Activated T-cell treated with anti-CD3 and anti-CD28 coated beads, Interleukin-2, amount 50 U/mL, for 4 hours (primary cell): ENCODE measurements around the gene TSPAN31. TPM values are rescaled to one million over a fixed set of nuclear protein-coding genes. Genes with fewer than 3 reads are reported as not detected.
A peak's percentile ranks its signal among the peaks of the same experiment; 100 is the strongest.

Experiments used
- ATAC-seq, 2 donors: fragments of 200-7000 bp; cut with Tn5 transposase; one replicate each; pipeline ENCODE4 v1.10.0; 2021
- DNase-seq: peaks from one replicate; pipeline ENCODE4 v3.0.0-alpha.2; 2020
- H3K27me3 Mint-ChIP-seq: one replicate; pipeline ENCODE4 v1.8.0; 2021; ENCODE audit warnings: low read depth, mixed read lengths
- H3K36me3 Mint-ChIP-seq: one replicate; pipeline ENCODE4 v1.8.0; 2022; ENCODE audit warnings: mixed read lengths; ENCODE audit not compliant: insufficient read depth
- H3K4me1 Mint-ChIP-seq: one replicate; pipeline ENCODE4 v1.8.0; 2021; ENCODE audit warnings: low read depth, mixed read lengths
- H3K4me3 Mint-ChIP-seq: one replicate; pipeline ENCODE4 v1.8.0; 2021; ENCODE audit warnings: mild to moderate bottlenecking, moderate library complexity, mixed read lengths
- H3K9me3 Mint-ChIP-seq: one replicate; pipeline ENCODE4 v1.8.0; 2021; ENCODE audit warnings: mixed read lengths
- total RNA-seq, 3 donors: library from RNA; stranded (reverse); gene quantifications; one replicate each; pipeline ENCODE4 v1.2.1, GENCODE V29; 2021

Gene TSPAN31
- total RNA-seq, 3 donors from 2014 or later = 11.5 to 14.9 (median 14.0) TPM

DNA sequence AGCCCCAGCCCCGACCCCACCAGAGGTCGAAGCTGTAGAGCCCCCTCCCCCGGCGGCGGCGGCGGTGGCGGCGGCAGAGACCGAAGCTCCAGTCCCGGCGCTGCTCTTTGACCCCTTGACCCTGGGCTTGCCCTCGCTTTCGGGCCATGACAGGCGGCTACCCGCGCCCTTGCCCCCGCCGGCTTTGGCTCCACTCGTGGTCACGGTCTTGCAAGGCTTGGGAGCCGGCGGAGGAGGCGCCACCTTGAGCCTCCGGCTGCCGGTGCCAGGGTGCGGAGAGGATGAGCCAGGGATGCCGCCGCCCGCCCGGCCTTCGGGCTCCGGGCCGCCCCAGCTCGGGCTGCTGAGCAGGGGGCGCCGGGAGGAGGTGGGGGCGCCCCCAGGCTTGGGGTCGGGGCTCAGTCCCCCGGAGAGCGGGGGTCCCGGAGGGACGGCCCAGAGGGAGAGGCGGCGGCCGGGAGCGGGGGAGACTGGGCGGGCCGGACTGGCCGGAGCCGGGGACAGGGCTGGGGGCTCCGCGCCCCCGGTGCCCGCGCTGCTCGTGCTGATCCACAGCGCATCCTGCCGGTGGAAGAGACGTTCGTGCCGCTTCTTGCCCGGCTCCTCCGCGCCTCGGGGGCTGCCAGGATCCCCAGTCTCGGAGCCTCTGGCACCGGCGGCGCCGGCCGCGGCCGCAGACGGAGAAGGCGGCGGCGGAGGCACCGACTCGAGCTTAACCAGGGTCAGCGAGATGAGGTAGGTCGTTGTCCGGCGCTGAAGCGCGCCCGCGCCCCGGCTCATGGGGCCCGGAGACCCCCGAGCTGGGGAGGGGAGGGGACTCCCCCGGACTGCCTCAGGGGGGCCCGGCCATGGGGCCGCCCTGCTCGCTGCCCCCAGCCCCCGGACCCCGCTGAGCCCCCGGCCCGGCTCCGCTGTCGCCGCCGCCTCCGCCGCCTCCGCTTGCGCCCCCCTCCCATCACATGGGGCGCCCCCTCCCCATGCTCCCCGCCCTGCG is 7.1 kb upstream of the TSPAN31 start:
- H3K36me3 Mint-ChIP-seq = peaks cover 26% of the 10 kb centered on the region
- H3K27me3 Mint-ChIP-seq = no peaks in the 10 kb centered on the region
- no peak overlapping the region for H3K4me3 Mint-ChIP-seq
- ATAC-seq (no peak), DNase-seq (no peak)
- H3K4me1 Mint-ChIP-seq = peaks cover 45% of the 10 kb centered on the region
- H3K9me3 Mint-ChIP-seq = no peaks in the 10 kb centered on the region

GRCh38 chr12:57738661-57739237 is 6.1 kb upstream of the TSPAN31 start, which contains the start of gene AGAP2:
Gene AGAP2, minus strand, starts transcription at chr12:57738742. Its CDS starts 496 bp downstream, at chr12:57738246.
- ATAC-seq (no peak), DNase-seq (no peak)
- Mint-ChIP-seq H3K9me3 (no peaks in the 10 kb centered on the region), H3K4me3 (peak within 1 kb of the TSS; percentile 64), H3K36me3 (peaks cover 22% of the 10 kb centered on the region), H3K4me1 (peaks cover 45% of the 10 kb centered on the region), H3K27me3 (no peaks in the 10 kb centered on the region)

- Mint-ChIP-seq H3K4me1 (peaks cover 51% of the 10 kb centered on the region), H3K9me3 (no peaks in the 10 kb centered on the region), H3K27me3 (no peaks in the 10 kb centered on the region), H3K4me3 (peak overlapping the region; percentile 64), H3K36me3 (peaks cover 20% of the 10 kb centered on the region)
- ATAC-seq (no peak), DNase-seq (no peak)
Observed at GRCh38 chr12:57739387-57739786, 5.5 kb upstream of the TSPAN31 start.

DNA sequence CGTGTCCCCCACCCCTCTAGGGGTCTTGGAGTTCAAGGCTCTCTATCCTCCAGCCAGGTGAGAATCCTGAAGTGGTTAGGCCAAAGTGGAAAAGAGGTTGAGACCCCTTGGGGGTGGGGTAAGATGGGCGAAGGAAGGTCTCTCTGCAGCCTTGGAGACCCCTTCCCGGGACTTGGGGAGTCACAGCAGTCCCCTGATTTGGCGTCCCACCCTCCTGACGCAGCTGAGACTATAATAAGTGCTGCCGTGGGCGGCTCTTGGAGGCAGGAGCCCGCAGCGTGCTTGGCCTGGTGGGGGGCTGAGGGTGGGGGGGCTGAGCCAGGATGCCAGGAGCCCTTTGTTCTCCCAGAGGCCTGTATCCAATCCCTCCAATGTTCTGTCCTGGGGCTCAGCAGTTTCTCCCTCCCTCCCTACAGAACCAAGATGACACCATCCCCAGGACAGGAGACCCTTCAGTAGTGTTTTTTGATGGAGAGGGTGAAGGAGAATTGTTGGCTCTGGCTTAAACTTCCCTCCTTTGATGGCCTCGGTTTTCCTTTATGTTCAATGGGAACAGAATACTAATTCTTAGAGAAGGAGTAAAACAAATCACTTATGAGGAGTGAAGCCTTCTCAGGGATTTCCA is 4.8 kb upstream of the TSPAN31 start:
- Mint-ChIP-seq H3K9me3 (no peaks in the 10 kb centered on the region), H3K36me3 (peaks cover 13% of the 10 kb centered on the region), H3K4me3 (peak overlapping the region; percentile 64), H3K27me3 (no peaks in the 10 kb centered on the region), H3K4me1 (peaks cover 55% of the 10 kb centered on the region)
- ATAC-seq (no peak), DNase-seq (no peak)

DNA sequence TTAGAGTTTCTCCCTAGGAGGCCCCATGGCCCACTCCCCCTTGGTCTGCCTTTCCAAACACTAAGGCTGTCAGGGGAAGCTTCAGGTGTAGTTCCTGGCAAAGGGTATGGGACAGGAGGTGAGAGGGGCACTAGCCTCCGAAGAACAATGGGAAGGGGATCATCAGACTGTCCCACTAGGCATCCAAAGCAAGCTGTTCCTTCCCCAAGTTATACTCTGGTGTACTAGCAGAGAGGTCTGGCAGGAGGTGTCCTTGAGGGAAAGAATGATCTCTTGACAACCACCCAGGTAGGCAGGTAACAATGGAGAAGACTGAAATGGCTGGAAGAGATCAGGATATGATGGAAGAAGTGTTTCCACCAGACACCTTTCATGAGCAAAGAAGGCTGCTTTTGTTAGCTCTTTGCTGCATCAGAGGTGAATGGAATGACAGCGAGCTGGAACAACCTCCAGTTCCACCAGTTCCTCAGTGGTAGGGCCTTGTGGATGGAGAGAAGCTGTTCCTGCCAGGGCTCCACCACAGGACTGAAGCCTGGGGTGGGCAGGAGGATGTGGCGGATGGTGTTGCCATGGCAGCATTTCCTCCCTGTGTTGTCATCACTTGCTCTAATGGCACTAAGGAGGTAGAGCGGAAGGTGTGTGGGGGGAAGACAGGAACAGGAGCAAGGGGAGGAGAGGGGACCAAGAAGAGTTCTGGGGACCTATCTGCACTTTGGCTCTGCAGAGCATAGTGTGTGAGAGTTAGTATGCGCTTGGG is 4.0 kb upstream of the TSPAN31 start:
- Mint-ChIP-seq H3K4me3 (peak overlapping the region; percentile 91), H3K9me3 (no peaks in the 10 kb centered on the region), H3K4me1 (peaks cover 60% of the 10 kb centered on the region)

GRCh38 chr12:57741413-57741789 is 3.4 kb upstream of the TSPAN31 start:
- H3K4me3 Mint-ChIP-seq = peak overlapping the region; percentile 91
- H3K9me3 Mint-ChIP-seq = no peaks in the 10 kb centered on the region
- H3K36me3 Mint-ChIP-seq = peaks cover 19% of the 10 kb centered on the region
- no peaks in the 10 kb centered on the region for H3K27me3 Mint-ChIP-seq
- DNase-seq (no peak), ATAC-seq (no peak)
- peaks cover 63% of the 10 kb centered on the region for H3K4me1 Mint-ChIP-seq

More for the DNA sequence above, 4.0 kb upstream of the TSPAN31 start:
- no peaks in the 10 kb centered on the region for H3K27me3 Mint-ChIP-seq
- H3K36me3 Mint-ChIP-seq = peaks cover 16% of the 10 kb centered on the region
- peak; percentile 68 for DNase-seq
- peak; percentile 43 to 48 for ATAC-seq

- DNase-seq (peak; percentile 68), ATAC-seq (peak; percentile 64 to 66)
- no peaks in the 10 kb centered on the region for H3K27me3 Mint-ChIP-seq
- H3K4me1 Mint-ChIP-seq = peaks cover 58% of the 10 kb centered on the region
- peak overlapping the region; percentile 91 for H3K4me3 Mint-ChIP-seq
- peaks cover 16% of the 10 kb centered on the region for H3K36me3 Mint-ChIP-seq
- no peaks in the 10 kb centered on the region for H3K9me3 Mint-ChIP-seq
Observed at GRCh38 chr12:57741844-57742738, 2.7 kb upstream of the TSPAN31 start.

GRCh38 chr12:57743769-57744168 is 1.1 kb upstream of the TSPAN31 start:
- Mint-ChIP-seq H3K4me1 (peaks cover 58% of the 10 kb centered on the region), H3K9me3 (no peaks in the 10 kb centered on the region), H3K4me3 (peak overlapping the region; percentile 95), H3K36me3 (peaks cover 26% of the 10 kb centered on the region), H3K27me3 (no peaks in the 10 kb centered on the region)
- DNase-seq (no peak), ATAC-seq (no peak)

GRCh38 chr12:57744194-57744776 is 554 bp upstream of the TSPAN31 start:
- Mint-ChIP-seq H3K36me3 (peaks cover 27% of the 10 kb centered on the region), H3K9me3 (no peaks in the 10 kb centered on the region), H3K4me3 (peak overlapping the region; percentile 95), H3K27me3 (no peaks in the 10 kb centered on the region), H3K4me1 (peaks cover 54% of the 10 kb centered on the region)
- DNase-seq (peak; percentile 66), ATAC-seq (peak; percentile 46 to 48)

GRCh38 chr12:57745485-57745881 is 644 bp downstream of the TSPAN31 start:
- Mint-ChIP-seq H3K27me3 (no peaks in the 10 kb centered on the region), H3K4me1 (peaks cover 49% of the 10 kb centered on the region), H3K4me3 (peak overlapping the region; percentile 95), H3K9me3 (no peaks in the 10 kb centered on the region), H3K36me3 (peaks cover 30% of the 10 kb centered on the region)
- DNase-seq (no peak), ATAC-seq (no peak)

GRCh38 chr12:57746025-57746424 is 1.2 kb downstream of the TSPAN31 start:
- Mint-ChIP-seq H3K4me1 (peaks cover 49% of the 10 kb centered on the region), H3K27me3 (no peaks in the 10 kb centered on the region), H3K4me3 (peak overlapping the region; percentile 95), H3K36me3 (peaks cover 34% of the 10 kb centered on the region), H3K9me3 (no peaks in the 10 kb centered on the region)
- no peak for DNase-seq
- no peak for ATAC-seq

GRCh38 chr12:57749061-57749460 is 4.2 kb downstream of the TSPAN31 start:
- Mint-ChIP-seq H3K4me1 (peaks cover 57% of the 10 kb centered on the region), H3K27me3 (no peaks in the 10 kb centered on the region), H3K36me3 (peaks cover 41% of the 10 kb centered on the region), H3K9me3 (no peaks in the 10 kb centered on the region), H3K4me3 (no peak overlapping the region)
- DNase-seq (no peak), ATAC-seq (no peak)
